ENCODE measurements around the gene PUM2.
"Not testable (repeated sequence)": the region's sequence is repeated elsewhere in the genome, so short reads cannot be mapped to it uniquely, and the experiment has no call there.

PUM2 gene

GRCh38 chr2:20288642-20289340, 61.9 kb downstream of the PUM2 start:
- DNase-seq: no peak

GRCh38 chr2:20282916-20283592, 67.6 kb downstream of the PUM2 start:
- no peak for DNase-seq

GRCh38 chr2:20281876-20282275, 68.8 kb downstream of the PUM2 start:
- no peak for DNase-seq

- no peak for DNase-seq
These were observed 77.6 kb downstream of the PUM2 start for GRCh38 chr2:20273042-20273441.

GRCh38 chr2:20268317-20268716, 82.3 kb downstream of the PUM2 start:
- DNase-seq: not testable (repeated sequence)

- no peak for DNase-seq
These were observed 83.1 kb downstream of the PUM2 start for GRCh38 chr2:20267529-20267928.

- DNase-seq: no peak
These were observed 86.0 kb downstream of the PUM2 start for GRCh38 chr2:20264629-20265028.

- DNase-seq: no peak
These were observed 93.2 kb downstream of the PUM2 start for GRCh38 chr2:20257411-20257810.

GRCh38 chr2:20254731-20255130, 95.9 kb downstream of the PUM2 start:
- no peak for DNase-seq

- DNase-seq: no peak
These were observed 100.2 kb downstream of the PUM2 start for GRCh38 chr2:20250436-20250835.

GRCh38 chr2:20249170-20249569, 101.5 kb downstream of the PUM2 start:
- DNase-seq: no peak

- DNase-seq: no peak
These were observed 103.6 kb downstream of the PUM2 start for GRCh38 chr2:20247084-20247483.

- DNase-seq: not testable (repeated sequence)
These were observed 107.0 kb downstream of the PUM2 start for GRCh38 chr2:20243637-20244036.

- no peak for DNase-seq
These were observed 107.8 kb downstream of the PUM2 start for GRCh38 chr2:20242727-20243377.

GRCh38 chr2:20241973-20242726, 108.5 kb downstream of the PUM2 start:
- DNase-seq: no peak

GRCh38 chr2:20240291-20240690, 110.4 kb downstream of the PUM2 start:
- not testable (repeated sequence) for DNase-seq

- no peak for DNase-seq
These were observed 114.1 kb downstream of the PUM2 start for GRCh38 chr2:20236496-20236895.

- no peak for DNase-seq
These were observed 114.9 kb downstream of the PUM2 start for GRCh38 chr2:20235655-20236305.

GRCh38 chr2:20234597-20234996, 116.0 kb downstream of the PUM2 start:
- not testable (repeated sequence) for DNase-seq

GRCh38 chr2:20232837-20233207, 117.8 kb downstream of the PUM2 start:
- DNase-seq: no peak

GRCh38 chr2:20231598-20232026, 119.0 kb downstream of the PUM2 start:
- DNase-seq: no peak

GRCh38 chr2:20231159-20231558, 119.5 kb downstream of the PUM2 start:
- DNase-seq: no peak

GRCh38 chr2:20230114-20230425, 120.6 kb downstream of the PUM2 start:
- no peak for DNase-seq

All from effector CD4-positive, alpha-beta T cell (primary cell).